ENCODE measurements around the gene SHANK3. TPM values are rescaled to one million over a fixed set of nuclear protein-coding genes. Genes with fewer than 3 reads are reported as not detected.

Gene SHANK3
- total RNA-seq, 4 donors from 2014 or later: 2.7 to 30.3 (median 6.3) TPM

GRCh38 chr22:50721257-50721844 lies 48.7 kb downstream of the SHANK3 start:
- DNase-seq: no peak
- in situ Hi-C loops (cut with MboI; ENCODE audit: low pct_ligation_motif_present in 1 of 4, low pct_unique_long_range_greater_than_20kb in 1 of 4, low sequenced_read_pairs in 3 of 4) (no loop called here), intact Hi-C loops (cut with DNase I; ENCODE audit: low total_unique reads) (no loop called here)
- no peaks in the 10 kb centered on the region for H3K36me3 ChIP-seq
- H3K4me3 ChIP-seq: no peak overlapping the region
- TF ChIP-seq EP300 (IDR thresholded peaks at IDR 0.05; ENCODE audit: low read depth) (no peak), POLR2A (IDR thresholded peaks at IDR 0.05) (no peak), POLR2AphosphoS5 (IDR thresholded peaks at IDR 0.05) (no peak)
- TF ChIP-seq, protein P1, sequence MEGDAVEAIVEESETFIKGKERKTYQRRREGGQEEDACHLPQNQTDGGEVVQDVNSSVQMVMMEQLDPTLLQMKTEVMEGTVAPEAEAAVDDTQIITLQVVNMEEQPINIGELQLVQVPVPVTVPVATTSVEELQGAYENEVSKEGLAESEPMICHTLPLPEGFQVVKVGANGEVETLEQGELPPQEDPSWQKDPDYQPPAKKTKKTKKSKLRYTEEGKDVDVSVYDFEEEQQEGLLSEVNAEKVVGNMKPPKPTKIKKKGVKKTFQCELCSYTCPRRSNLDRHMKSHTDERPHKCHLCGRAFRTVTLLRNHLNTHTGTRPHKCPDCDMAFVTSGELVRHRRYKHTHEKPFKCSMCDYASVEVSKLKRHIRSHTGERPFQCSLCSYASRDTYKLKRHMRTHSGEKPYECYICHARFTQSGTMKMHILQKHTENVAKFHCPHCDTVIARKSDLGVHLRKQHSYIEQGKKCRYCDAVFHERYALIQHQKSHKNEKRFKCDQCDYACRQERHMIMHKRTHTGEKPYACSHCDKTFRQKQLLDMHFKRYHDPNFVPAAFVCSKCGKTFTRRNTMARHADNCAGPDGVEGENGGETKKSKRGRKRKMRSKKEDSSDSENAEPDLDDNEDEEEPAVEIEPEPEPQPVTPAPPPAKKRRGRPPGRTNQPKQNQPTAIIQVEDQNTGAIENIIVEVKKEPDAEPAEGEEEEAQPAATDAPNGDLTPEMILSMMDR (IDR thresholded peaks at IDR 0.05): no peak
- 83% methylated on average over 23 of the region's 32 CpGs; no CpG with 5 or more reads in 1 of the 2 donors for WGBS, 2 donors (ENCODE audit: low coverage in 1 of 2)
- no peaks in the 10 kb centered on the region for H3K9me3 ChIP-seq
- H3K27me3 ChIP-seq: peaks cover 28% of the 10 kb centered on the region
- no peak overlapping the region for H3K27ac ChIP-seq
- H3K4me1 ChIP-seq: no peaks in the 10 kb centered on the region

DNA sequence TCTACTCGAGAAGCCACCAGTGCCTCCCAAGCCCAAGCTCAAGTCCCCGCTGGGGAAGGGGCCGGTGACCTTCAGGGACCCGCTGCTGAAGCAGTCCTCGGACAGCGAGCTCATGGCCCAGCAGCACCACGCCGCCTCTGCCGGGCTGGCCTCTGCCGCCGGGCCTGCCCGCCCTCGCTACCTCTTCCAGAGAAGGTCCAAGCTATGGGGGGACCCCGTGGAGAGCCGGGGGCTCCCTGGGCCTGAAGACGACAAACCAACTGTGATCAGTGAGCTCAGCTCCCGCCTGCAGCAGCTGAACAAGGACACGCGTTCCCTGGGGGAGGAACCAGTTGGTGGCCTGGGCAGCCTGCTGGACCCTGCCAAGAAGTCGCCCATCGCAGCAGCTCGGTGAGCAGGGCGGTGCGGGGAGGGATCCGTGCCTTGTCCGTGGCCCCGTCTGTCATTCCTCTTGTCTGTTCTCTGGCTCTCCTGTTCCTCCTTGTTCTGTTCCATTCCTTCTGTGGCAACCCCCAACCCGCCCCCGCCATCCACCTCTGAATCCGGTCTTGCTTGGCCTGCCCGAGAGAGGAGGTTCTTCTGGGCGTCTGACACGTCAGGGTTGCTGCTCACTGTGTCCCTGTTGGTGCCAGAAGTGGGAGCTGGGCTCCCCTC lies 49.6 kb downstream of the SHANK3 start:
- Histone ChIP-seq H3K4me3 (no peak overlapping the region), H3K4me1 (no peaks in the 10 kb centered on the region), H3K9me3 (no peaks in the 10 kb centered on the region), H3K27ac (no peak overlapping the region), H3K36me3 (no peaks in the 10 kb centered on the region), H3K27me3 (peaks cover 28% of the 10 kb centered on the region)
- in situ Hi-C loops (cut with MboI; ENCODE audit: low pct_ligation_motif_present in 1 of 4, low pct_unique_long_range_greater_than_20kb in 1 of 4, low sequenced_read_pairs in 3 of 4): no loop called here
- 85 to 91% methylated on average over 10 to 33 of the region's 33 CpGs for WGBS, 2 donors (ENCODE audit: low coverage in 1 of 2)
- no peak for DNase-seq
- TF ChIP-seq, protein P1 (IDR thresholded peaks at IDR 0.05): no peak
- intact Hi-C loops (cut with DNase I; ENCODE audit: low total_unique reads): no loop called here

Small RNA genes within 50 kb of the gene (small RNA-seq; reads per million reads assigned to genes)
- gene RF00019 (0 reads per million in 4 donors), gene RNU6-409P (0 reads per million in 4 donors)

Other genes starting within 250 kb of the SHANK3 start
- gene SBF1, start 197.8 kb upstream of the SHANK3 start, total RNA-seq: 100 to 1,000 TPM in 2 of 4 donors, 10 to 100 TPM in 2; 59.9 to 241 (median 108) TPM
- gene ADM2, start 191.3 kb upstream of the SHANK3 start, total RNA-seq: 1 to 10 TPM in 3 of 4 donors, under 1 TPM in 1; 0.75 to 5.4 (median 1.2) TPM
- not detected for gene MIOX, start 186.0 kb upstream of the SHANK3 start, total RNA-seq
- 100 to 1,000 TPM in 1 of 4 donors, 10 to 100 TPM in 3; 54.0 to 119 (median 79.9) TPM for gene LMF2, start 165.1 kb upstream of the SHANK3 start, total RNA-seq
- gene NCAPH2, start 164.6 kb upstream of the SHANK3 start, total RNA-seq: 10 to 100 TPM; 26.5 to 64.7 (median 41.6) TPM
- 10 to 100 TPM in 1 of 4 donors, 1 to 10 TPM in 2, not detected in 1; 5.1 to 63.6 (median 5.9) TPM for gene SCO2, start 147.2 kb upstream of the SHANK3 start, total RNA-seq
- 10 to 100 TPM; 27.5 to 60.7 (median 32.2) TPM for gene TYMP, start 142.8 kb upstream of the SHANK3 start, total RNA-seq
- gene KLHDC7B, start 126.9 kb upstream of the SHANK3 start, total RNA-seq: 1 to 10 TPM in 1 of 4 donors, under 1 TPM in 2, not detected in 1; 0.14 to 1.5 (median 0.32) TPM
- gene SYCE3, start 109.9 kb upstream of the SHANK3 start, total RNA-seq: not detected
- 100 to 1,000 TPM in 1 of 4 donors, 10 to 100 TPM in 3; 34.2 to 111 (median 37.6) TPM for gene CPT1B, start 94.4 kb upstream of the SHANK3 start, total RNA-seq
- 100 to 1,000 TPM in 1 of 4 donors, 10 to 100 TPM in 3; 74.8 to 232 (median 86.1) TPM for gene CHKB, start 90.0 kb upstream of the SHANK3 start, total RNA-seq
- 1 to 10 TPM; 1.1 to 3.4 (median 1.8) TPM for gene MAPK8IP2, start 72.0 kb upstream of the SHANK3 start, total RNA-seq
- 100 to 1,000 TPM in 2 of 4 donors, 10 to 100 TPM in 2; 81.2 to 253 (median 99.1) TPM for gene ARSA, start 44.7 kb upstream of the SHANK3 start, total RNA-seq
- gene ACR, start 65.4 kb downstream of the SHANK3 start, total RNA-seq: not detected
- 10 to 100 TPM in 3 of 4 donors, 1 to 10 TPM in 1; 7.8 to 18.2 (median 13.2) TPM for gene RABL2B, start 110.8 kb downstream of the SHANK3 start, total RNA-seq

Data from transverse colon (tissue), 4 donors.